Measurements from ENCODE around the gene BOK.
A peak's percentile ranks its signal among the peaks of the same experiment; 100 is the strongest.

Gene BOK

DNA sequence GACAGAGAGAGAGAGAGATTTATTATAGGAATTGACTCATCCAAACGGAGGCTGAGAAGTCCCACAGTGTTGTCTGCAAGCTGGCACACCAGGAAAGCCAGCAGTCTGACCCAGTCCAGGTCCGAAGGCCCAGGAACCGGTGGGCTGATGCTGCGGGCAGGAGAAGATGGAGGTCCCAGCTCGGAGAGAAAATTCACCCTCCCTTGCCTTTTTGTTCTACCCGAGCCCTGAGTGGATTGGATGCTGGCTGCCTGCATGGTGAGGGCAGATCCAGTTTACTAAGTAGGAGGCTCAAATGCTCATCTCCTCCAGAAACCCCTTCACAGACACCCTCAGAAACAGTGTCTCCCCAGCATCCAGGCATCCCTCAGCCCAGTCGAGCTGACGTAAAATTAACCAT, 28.0 kb upstream of the BOK start:
- Histone ChIP-seq H3K27ac (ENCODE audit: low read depth, low read length) (no peak overlapping the region), H3K9me3 (ENCODE audit: control insufficient read depth, insufficient read depth, low read length) (peaks cover under 1% of the 10 kb centered on the region; the same call in 1 of the 2 replicates), H3K4me3 (ENCODE audit: low read depth, low read length) (no peak overlapping the region), H3K27me3 (ENCODE audit: control insufficient read depth, insufficient read depth, low read length) (no peaks in the 10 kb centered on the region), H3K9ac (ENCODE audit: low read depth, low read length) (no peak overlapping the region), H3K4me1 (ENCODE audit: control insufficient read depth, insufficient read depth, low read length) (no peaks in the 10 kb centered on the region), H3K36me3 (ENCODE audit: control insufficient read depth, insufficient read depth, low read length) (no peaks in the 10 kb centered on the region)

DNA sequence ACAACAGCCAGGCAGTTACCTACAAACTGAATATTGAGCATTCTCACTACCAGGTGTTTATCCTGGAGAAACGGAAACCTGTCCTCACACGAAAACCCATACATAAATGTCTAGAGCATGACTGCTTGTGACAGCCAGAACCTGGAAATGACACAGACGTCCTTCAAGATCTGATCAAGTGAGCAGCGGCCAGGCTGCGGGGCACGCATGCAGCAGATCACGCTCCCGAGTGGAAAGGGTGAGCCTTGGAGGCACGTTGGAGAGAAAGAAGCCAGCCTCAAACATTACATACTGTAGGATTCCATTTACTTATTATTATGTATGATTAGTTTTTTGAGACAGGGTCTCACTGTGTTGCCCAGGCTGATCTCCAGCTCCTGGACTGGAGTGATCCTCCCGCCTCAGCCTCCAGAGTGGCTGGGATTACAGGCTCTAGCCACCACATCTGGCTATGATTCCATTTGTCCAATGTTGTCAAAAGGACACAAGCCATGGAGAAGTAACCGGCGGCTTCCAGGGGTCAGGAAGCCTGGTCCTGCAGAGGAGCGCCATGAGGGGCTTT, 27.3 kb upstream of the BOK start:
- Histone ChIP-seq H3K36me3 (ENCODE audit: control insufficient read depth, insufficient read depth, low read length) (no peaks in the 10 kb centered on the region), H3K27me3 (ENCODE audit: control insufficient read depth, insufficient read depth, low read length) (no peaks in the 10 kb centered on the region), H3K4me3 (ENCODE audit: low read depth, low read length) (no peak overlapping the region), H3K27ac (ENCODE audit: low read depth, low read length) (no peak overlapping the region), H3K4me1 (ENCODE audit: control insufficient read depth, insufficient read depth, low read length) (no peaks in the 10 kb centered on the region), H3K9ac (ENCODE audit: low read depth, low read length) (no peak overlapping the region), H3K9me3 (ENCODE audit: control insufficient read depth, insufficient read depth, low read length) (no peaks in the 10 kb centered on the region)

DNA sequence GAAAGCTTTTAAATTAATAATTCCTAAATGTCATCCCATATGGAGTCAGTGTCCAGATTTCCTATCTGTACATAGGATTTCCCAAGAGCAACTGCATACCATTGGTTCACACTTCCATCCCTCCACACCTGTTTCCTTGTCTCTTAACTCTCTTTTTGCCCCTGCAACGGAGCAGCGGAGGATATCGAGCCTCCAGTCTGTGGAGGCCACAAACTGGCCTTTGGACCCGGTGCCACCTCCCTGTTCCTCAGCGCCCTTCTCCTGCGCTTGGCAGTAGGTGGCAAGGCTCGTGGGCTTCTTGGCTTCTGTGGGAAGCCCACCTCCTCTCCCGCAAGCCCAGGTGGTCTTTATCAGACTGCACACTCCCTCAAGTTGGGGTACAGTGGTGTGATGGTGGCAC, 26.4 kb upstream of the BOK start:
- H3K9ac ChIP-seq (ENCODE audit: low read depth, low read length): no peak overlapping the region
- no peaks in the 10 kb centered on the region for H3K36me3 ChIP-seq (ENCODE audit: control insufficient read depth, insufficient read depth, low read length)
- H3K27me3 ChIP-seq (ENCODE audit: control insufficient read depth, insufficient read depth, low read length): no peaks in the 10 kb centered on the region
- no peak overlapping the region for H3K27ac ChIP-seq (ENCODE audit: low read depth, low read length)
- no peaks in the 10 kb centered on the region for H3K9me3 ChIP-seq (ENCODE audit: control insufficient read depth, insufficient read depth, low read length)
- no peaks in the 10 kb centered on the region for H3K4me1 ChIP-seq (ENCODE audit: control insufficient read depth, insufficient read depth, low read length)
- H3K4me3 ChIP-seq (ENCODE audit: low read depth, low read length): no peak overlapping the region

DNA sequence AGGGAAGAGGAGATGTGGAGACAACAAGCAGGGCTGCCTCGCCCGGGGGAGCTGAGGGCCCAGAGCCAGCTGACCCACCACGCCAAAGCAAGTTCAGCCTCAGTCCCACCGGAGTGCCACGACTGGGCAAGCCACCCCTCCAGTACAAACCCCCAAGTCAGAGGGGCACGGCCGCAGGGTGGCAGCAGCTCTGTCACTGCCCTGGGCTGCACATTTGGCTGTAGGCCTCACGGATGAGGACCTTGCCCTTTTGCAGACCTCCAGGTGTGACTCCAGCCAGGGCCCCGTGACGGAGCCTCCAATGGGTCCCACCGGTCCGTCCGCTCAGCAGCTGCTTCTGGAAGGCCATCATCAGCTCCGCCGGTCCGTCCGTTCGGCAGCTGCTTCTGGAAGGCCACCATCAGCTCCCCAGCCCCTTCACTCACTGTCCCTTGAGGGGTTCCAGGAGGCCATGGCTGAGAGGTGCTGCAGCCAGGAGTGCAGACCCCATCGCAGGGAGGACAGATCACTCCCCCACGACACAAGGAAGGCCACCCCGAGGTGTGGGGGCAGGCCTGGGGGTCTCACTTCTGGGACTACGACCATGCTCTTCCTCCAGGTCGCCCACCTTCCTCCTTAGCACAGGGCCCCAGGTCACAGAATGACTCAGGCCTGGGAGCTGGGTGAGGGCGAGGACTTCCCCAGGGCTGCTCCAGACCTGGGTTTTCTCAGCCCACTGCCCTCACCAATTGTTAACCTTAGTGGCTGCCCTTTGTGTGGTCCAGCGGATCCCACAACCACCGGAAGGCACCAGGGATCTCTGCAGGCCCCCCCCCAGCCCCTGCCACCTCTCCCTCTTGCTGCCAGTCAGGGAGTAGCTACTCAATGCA, 25.6 kb upstream of the BOK start:
- Histone ChIP-seq H3K36me3 (ENCODE audit: control insufficient read depth, insufficient read depth, low read length) (no peaks in the 10 kb centered on the region), H3K27me3 (ENCODE audit: control insufficient read depth, insufficient read depth, low read length) (no peaks in the 10 kb centered on the region), H3K9ac (ENCODE audit: low read depth, low read length) (no peak overlapping the region), H3K9me3 (ENCODE audit: control insufficient read depth, insufficient read depth, low read length) (no peaks in the 10 kb centered on the region), H3K4me3 (ENCODE audit: low read depth, low read length) (no peak overlapping the region), H3K27ac (ENCODE audit: low read depth, low read length) (no peak overlapping the region), H3K4me1 (ENCODE audit: control insufficient read depth, insufficient read depth, low read length) (no peaks in the 10 kb centered on the region)

DNA sequence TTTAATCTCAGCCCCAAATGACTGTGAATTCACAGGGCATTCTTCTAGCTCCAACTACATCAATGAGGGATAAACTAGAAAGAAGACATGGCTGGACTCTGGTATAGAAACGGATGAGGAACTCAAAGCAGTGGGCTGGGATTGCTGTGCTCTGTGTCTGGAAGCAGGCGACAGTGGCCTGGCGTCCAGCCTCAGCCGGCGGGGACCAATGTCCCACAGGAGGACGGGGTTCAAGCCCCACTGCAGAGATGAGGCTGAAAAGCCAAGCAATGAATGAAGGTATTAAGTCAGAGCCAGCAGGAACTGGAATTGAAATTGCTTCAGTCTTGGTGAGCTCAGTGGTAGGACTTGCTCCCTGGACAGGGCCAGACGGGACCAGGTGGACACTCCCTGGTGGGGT, 24.3 kb upstream of the BOK start:
- Histone ChIP-seq H3K27ac (ENCODE audit: low read depth, low read length) (no peak overlapping the region), H3K4me1 (ENCODE audit: control insufficient read depth, insufficient read depth, low read length) (no peaks in the 10 kb centered on the region), H3K27me3 (ENCODE audit: control insufficient read depth, insufficient read depth, low read length) (no peaks in the 10 kb centered on the region), H3K36me3 (ENCODE audit: control insufficient read depth, insufficient read depth, low read length) (no peaks in the 10 kb centered on the region), H3K9me3 (ENCODE audit: control insufficient read depth, insufficient read depth, low read length) (no peaks in the 10 kb centered on the region), H3K4me3 (ENCODE audit: low read depth, low read length) (no peak overlapping the region), H3K9ac (ENCODE audit: low read depth, low read length) (no peak overlapping the region)

DNA sequence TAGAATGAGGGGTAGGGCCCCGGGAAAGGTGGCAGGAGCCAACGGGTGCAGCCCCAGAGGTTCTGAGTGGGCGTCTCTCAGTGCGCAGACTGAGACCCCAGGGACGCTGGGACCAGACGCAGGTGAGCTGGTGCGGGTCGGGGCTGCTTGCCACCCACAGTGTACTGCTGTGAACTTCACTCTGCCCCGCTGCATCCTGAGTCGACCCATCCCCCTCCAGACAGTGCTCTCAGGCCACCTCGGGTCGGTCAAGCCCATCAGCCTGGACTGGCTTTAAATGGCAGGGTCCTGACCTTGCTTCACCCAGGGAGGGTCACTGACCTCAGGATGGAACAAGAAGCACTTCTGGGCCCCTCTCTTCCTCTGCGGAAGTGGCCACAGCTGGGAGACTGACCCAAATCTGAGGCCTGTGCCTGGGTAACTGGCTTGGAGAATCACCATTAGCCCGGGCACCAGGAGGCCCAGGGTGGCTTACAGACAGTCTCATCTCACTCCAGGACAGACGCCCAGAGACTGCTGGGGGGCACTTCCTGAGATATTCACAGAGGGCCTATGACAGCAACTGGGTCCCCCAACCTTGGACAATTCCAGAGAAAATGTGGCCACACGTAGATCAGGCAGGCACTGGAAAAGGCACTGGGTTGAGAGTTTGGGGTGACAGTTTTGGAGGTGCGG, 23.7 kb upstream of the BOK start:
- Histone ChIP-seq H3K9me3 (ENCODE audit: control insufficient read depth, insufficient read depth, low read length) (no peaks in the 10 kb centered on the region), H3K9ac (ENCODE audit: low read depth, low read length) (no peak overlapping the region), H3K4me1 (ENCODE audit: control insufficient read depth, insufficient read depth, low read length) (no peaks in the 10 kb centered on the region), H3K27me3 (ENCODE audit: control insufficient read depth, insufficient read depth, low read length) (peaks cover 1% of the 10 kb centered on the region; the same call in 1 of the 2 replicates), H3K4me3 (ENCODE audit: low read depth, low read length) (no peak overlapping the region), H3K27ac (ENCODE audit: low read depth, low read length) (no peak overlapping the region), H3K36me3 (ENCODE audit: control insufficient read depth, insufficient read depth, low read length) (no peaks in the 10 kb centered on the region)

DNA sequence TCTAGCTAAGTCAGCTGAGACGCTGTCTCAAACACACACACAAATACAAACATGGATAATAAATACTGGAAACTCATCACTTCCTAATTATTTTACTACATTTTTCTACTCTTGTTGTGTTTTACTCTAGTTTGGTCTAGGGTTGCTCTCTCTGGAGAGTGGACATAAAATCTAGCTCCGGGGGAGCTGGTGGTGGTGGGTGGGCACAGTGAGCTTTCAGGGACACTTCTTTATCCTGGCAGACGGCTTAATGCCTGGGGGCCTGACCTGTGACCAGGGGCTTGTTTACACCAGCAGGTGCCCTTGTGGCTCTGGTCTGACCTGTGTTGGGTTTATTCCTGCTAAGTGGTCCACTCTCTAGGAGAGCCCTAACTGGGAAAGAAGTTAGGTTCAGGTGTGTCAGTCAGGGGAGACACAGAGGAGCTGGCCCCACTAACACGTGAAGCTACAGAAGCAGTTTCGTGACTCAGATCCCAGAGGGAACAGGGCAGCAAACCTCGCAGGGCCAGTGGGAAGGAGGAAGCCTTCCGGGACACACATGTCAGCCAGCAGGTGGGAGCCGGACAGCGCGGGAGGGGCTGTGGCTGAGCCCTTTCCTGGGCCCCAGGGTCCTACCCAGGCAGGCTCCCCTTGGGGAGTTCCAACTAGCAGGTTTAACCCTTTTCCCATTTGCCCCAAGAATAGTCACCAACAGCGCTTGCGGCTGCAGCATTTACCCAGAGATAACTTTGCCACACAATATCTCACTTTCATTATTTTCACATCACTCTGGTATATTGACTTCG, 22.5 kb upstream of the BOK start:
- Histone ChIP-seq H3K9me3 (ENCODE audit: control insufficient read depth, insufficient read depth, low read length) (no peaks in the 10 kb centered on the region), H3K27ac (ENCODE audit: low read depth, low read length) (no peak overlapping the region), H3K4me3 (ENCODE audit: low read depth, low read length) (no peak overlapping the region), H3K36me3 (ENCODE audit: control insufficient read depth, insufficient read depth, low read length) (no peaks in the 10 kb centered on the region), H3K4me1 (ENCODE audit: control insufficient read depth, insufficient read depth, low read length) (0 out of 2 replicates have a peak, but pooled peaks cover 7% of the 10 kb centered on the region), H3K27me3 (ENCODE audit: control insufficient read depth, insufficient read depth, low read length) (peaks cover 12% of the 10 kb centered on the region), H3K9ac (ENCODE audit: low read depth, low read length) (no peak overlapping the region)

DNA sequence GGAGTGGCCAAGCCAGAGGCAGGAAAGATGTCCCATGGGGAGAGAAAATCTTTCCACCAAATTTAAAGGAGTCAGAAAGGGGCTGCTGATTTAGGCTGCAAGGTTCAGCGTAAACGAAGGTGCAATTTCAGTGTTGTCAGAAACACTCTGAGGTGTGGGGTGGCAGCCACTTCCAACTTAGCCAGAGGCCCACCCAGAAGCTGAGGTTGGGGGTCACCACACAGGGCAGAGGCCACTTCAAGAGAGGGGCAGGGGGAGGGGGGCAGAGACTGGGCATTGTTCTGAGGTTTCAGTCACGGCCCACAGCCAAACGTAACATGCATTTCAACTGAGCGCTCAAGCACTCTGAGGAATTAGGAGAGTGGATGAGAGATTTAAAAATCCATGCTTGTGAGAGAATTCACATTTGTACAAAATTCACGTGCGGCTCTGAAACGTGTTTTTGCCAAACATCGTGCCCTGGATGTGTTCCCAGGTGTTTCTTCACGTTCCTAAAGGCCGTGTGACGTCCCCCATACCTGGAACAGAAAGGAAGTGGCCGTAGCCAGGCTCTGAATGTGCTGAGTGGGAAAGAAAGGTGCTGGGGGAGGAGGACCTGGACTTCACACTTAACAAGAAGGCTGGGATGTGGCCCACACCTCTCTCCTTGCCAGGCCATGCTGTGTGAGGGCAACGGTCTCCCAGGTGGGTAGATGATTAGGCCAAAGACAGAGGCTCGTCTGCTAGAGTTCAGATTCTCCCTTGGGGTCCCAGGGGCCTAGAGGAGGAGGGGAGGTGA, 19.5 kb upstream of the BOK start:
- H3K4me1 ChIP-seq (ENCODE audit: control insufficient read depth, insufficient read depth, low read length): peaks cover 7% of the 10 kb centered on the region; the same call in 1 of the 2 replicates
- no peaks in the 10 kb centered on the region for H3K36me3 ChIP-seq (ENCODE audit: control insufficient read depth, insufficient read depth, low read length)
- no peaks in the 10 kb centered on the region for H3K9me3 ChIP-seq (ENCODE audit: control insufficient read depth, insufficient read depth, low read length)
- no peak overlapping the region for H3K4me3 ChIP-seq (ENCODE audit: low read depth, low read length)
- H3K27ac ChIP-seq (ENCODE audit: low read depth, low read length): no peak overlapping the region
- H3K9ac ChIP-seq (ENCODE audit: low read depth, low read length): no peak overlapping the region
- peaks cover 35% of the 10 kb centered on the region for H3K27me3 ChIP-seq (ENCODE audit: control insufficient read depth, insufficient read depth, low read length)

DNA sequence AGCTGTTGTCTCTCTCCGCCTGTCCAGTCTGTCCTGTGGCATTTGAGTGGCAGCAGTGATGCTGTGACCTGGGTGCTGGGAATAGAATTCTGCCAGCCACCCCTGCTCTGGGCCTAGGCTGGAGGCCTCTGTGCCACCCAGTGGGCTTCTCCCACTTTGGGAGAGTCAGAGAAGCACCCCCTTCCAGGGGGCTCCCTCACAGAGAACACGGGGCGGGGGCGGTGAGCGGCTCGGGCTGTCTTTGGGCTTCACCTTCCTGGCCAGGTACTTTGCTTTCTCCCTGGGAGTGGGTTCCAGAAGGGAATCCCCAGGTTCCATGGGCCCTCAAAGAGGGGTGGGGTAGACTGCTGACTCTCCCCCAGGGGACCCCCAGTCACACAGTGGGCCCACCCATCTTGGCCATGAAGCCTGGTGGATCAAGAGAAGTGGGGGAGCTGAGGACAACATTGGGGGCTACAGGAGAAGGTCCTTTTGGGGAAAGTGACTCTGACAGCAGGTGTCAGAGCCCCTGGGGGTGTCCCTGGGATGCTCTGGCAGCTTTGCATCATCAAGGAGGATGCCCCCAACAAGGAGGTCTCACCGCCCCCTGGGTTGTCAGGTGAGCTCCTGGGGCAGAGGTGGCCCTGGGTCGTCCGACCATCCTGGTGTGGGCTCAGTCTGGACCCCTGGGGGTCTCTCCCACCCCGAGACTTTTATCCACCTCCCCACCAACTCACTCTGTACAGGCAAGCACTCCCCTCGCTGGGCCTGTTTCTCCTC, 18.8 kb upstream of the BOK start:
- Histone ChIP-seq H3K4me3 (ENCODE audit: low read depth, low read length) (no peak overlapping the region), H3K4me1 (ENCODE audit: control insufficient read depth, insufficient read depth, low read length) (peaks cover 7% of the 10 kb centered on the region; the same call in 1 of the 2 replicates), H3K9ac (ENCODE audit: low read depth, low read length) (no peak overlapping the region), H3K36me3 (ENCODE audit: control insufficient read depth, insufficient read depth, low read length) (no peaks in the 10 kb centered on the region), H3K9me3 (ENCODE audit: control insufficient read depth, insufficient read depth, low read length) (no peaks in the 10 kb centered on the region), H3K27ac (ENCODE audit: low read depth, low read length) (no peak overlapping the region), H3K27me3 (ENCODE audit: control insufficient read depth, insufficient read depth, low read length) (peaks cover 36% of the 10 kb centered on the region)

DNA sequence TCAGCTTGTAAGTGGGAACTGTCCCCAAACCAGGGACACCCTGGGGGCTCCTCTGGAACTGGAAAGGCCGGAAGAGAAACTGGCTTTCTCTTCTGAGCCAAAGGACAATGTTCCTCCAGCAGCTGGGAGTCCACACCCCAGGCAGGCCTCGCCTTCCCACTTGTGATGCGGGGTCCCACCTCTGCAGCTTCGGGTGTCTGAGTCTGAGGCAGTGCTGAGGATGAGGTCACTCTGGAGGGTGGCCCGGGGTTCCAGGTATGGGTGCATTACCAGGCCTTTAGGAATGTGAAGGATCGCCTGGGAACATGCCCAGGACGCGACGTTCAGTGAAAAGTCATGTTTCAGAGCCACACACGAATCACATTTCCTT, 18.2 kb upstream of the BOK start:
- no peaks in the 10 kb centered on the region for H3K9me3 ChIP-seq (ENCODE audit: control insufficient read depth, insufficient read depth, low read length)

More for the DNA sequence above, 18.2 kb upstream of the BOK start:
- Histone ChIP-seq H3K36me3 (ENCODE audit: control insufficient read depth, insufficient read depth, low read length) (no peaks in the 10 kb centered on the region), H3K9ac (ENCODE audit: low read depth, low read length) (no peak overlapping the region), H3K27ac (ENCODE audit: low read depth, low read length) (peak overlapping the region; percentile 45), H3K4me3 (ENCODE audit: low read depth, low read length) (peak overlapping the region; percentile 73), H3K4me1 (ENCODE audit: control insufficient read depth, insufficient read depth, low read length) (peaks cover 7% of the 10 kb centered on the region; the same call in 1 of the 2 replicates), H3K27me3 (ENCODE audit: control insufficient read depth, insufficient read depth, low read length) (peaks cover 41% of the 10 kb centered on the region)

Data from HUES48 (cell line).